LNCAP (cell line): Measurements from ENCODE around the gene SDC4.

ENCODE experiments used
- TF ChIP-seq, protein P1 (sequence below): fragments of 450-650 bp; IDR thresholded peaks from 2 replicates; pipeline ENCODE4 v1.5.1; 2017; ENCODE audit warnings: mild to moderate bottlenecking

The SDC4 gene

GRCh38 chr20:45312241-45312640 lies 36.0 kb downstream of the SDC4 start:
- TF ChIP-seq, protein P1, sequence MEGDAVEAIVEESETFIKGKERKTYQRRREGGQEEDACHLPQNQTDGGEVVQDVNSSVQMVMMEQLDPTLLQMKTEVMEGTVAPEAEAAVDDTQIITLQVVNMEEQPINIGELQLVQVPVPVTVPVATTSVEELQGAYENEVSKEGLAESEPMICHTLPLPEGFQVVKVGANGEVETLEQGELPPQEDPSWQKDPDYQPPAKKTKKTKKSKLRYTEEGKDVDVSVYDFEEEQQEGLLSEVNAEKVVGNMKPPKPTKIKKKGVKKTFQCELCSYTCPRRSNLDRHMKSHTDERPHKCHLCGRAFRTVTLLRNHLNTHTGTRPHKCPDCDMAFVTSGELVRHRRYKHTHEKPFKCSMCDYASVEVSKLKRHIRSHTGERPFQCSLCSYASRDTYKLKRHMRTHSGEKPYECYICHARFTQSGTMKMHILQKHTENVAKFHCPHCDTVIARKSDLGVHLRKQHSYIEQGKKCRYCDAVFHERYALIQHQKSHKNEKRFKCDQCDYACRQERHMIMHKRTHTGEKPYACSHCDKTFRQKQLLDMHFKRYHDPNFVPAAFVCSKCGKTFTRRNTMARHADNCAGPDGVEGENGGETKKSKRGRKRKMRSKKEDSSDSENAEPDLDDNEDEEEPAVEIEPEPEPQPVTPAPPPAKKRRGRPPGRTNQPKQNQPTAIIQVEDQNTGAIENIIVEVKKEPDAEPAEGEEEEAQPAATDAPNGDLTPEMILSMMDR, result no peak

GRCh38 chr20:45311589-45312211 lies 36.5 kb downstream of the SDC4 start:
- TF ChIP-seq, protein P1, result peak; percentile 89

GRCh38 chr20:45309075-45309474 lies 39.1 kb downstream of the SDC4 start:
- TF ChIP-seq, protein P1, result no peak

- TF ChIP-seq, protein P1, result peak; percentile 20; the same call in 1 of the 2 replicates
Observed at GRCh38 chr20:45308117-45308778, 40.0 kb downstream of the SDC4 start, which contains the start of gene MATN4. MATN4 (minus strand) TSS chr20:45308299; CDS start chr20:45305582, 2,717 bp downstream.

- TF ChIP-seq, protein P1, result no peak
Observed at GRCh38 chr20:45307076-45307640, 41.1 kb downstream of the SDC4 start.

- TF ChIP-seq, protein P1, result peak; percentile 89
Observed at GRCh38 chr20:45306431-45306982, 41.7 kb downstream of the SDC4 start, which contains the start of gene RBPJL. RBPJL (plus strand) TSS chr20:45306840; CDS start chr20:45306923, 83 bp downstream.

GRCh38 chr20:45305262-45305661 lies 43.0 kb downstream of the SDC4 start:
- TF ChIP-seq, protein P1, result no peak
